ENCODE results near the gene SCART1.

SCART1 gene

GRCh38 chr10:133444342-133445267 is 9.1 kb upstream of the SCART1 start:
- no peak for DNase-seq (ENCODE audit: low read depth)
- in situ Hi-C loops (cut with HindIII; ENCODE audit: low sequenced_read_pairs): no loop called here
- no peak for TF ChIP-seq CTCF (IDR thresholded peaks at IDR 0.05; ENCODE audit: low read depth, low read length, missing control alignments)
- H3K4me3 ChIP-seq (ENCODE audit: low read depth, low read length): no peak overlapping the region

- in situ Hi-C loops (cut with HindIII; ENCODE audit: low sequenced_read_pairs): no loop called here
Observed at GRCh38 chr10:133445268-133445732, 8.4 kb upstream of the SCART1 start.

GRCh38 chr10:133445751-133446708 is 7.7 kb upstream of the SCART1 start:
- in situ Hi-C loops (cut with HindIII; ENCODE audit: low sequenced_read_pairs): no loop called here
- H3K4me3 ChIP-seq (ENCODE audit: low read depth, low read length): no peak overlapping the region
- no peak for DNase-seq (ENCODE audit: low read depth)
- no peak for TF ChIP-seq CTCF (IDR thresholded peaks at IDR 0.05; ENCODE audit: low read depth, low read length, missing control alignments)

More at GRCh38 chr10:133445268-133445732, 8.4 kb upstream of the SCART1 start:
- TF ChIP-seq CTCF (IDR thresholded peaks at IDR 0.05; ENCODE audit: low read depth, low read length, missing control alignments): no peak
- no peak overlapping the region for H3K4me3 ChIP-seq (ENCODE audit: low read depth, low read length)
- no peak for DNase-seq (ENCODE audit: low read depth)

- no peak for TF ChIP-seq CTCF (IDR thresholded peaks at IDR 0.05; ENCODE audit: low read depth, low read length, missing control alignments)
- H3K4me3 ChIP-seq (ENCODE audit: low read depth, low read length): no peak overlapping the region
- in situ Hi-C loops (cut with HindIII; ENCODE audit: low sequenced_read_pairs): no loop called here
- no peak for DNase-seq (ENCODE audit: low read depth)
Observed at GRCh38 chr10:133446979-133447378, 6.8 kb upstream of the SCART1 start.

GRCh38 chr10:133448120-133448519 is 5.6 kb upstream of the SCART1 start:
- in situ Hi-C loops (cut with HindIII; ENCODE audit: low sequenced_read_pairs): no loop called here
- TF ChIP-seq CTCF (IDR thresholded peaks at IDR 0.05; ENCODE audit: low read depth, low read length, missing control alignments): no peak
- DNase-seq (ENCODE audit: low read depth): no peak
- no peak overlapping the region for H3K4me3 ChIP-seq (ENCODE audit: low read depth, low read length)

GRCh38 chr10:133451346-133451745 is 2.4 kb upstream of the SCART1 start:
- no peak for TF ChIP-seq CTCF (IDR thresholded peaks at IDR 0.05; ENCODE audit: low read depth, low read length, missing control alignments)
- H3K4me3 ChIP-seq (ENCODE audit: low read depth, low read length): no peak overlapping the region
- in situ Hi-C loops (cut with HindIII; ENCODE audit: low sequenced_read_pairs): no loop called here
- no peak for DNase-seq (ENCODE audit: low read depth)

All from astrocyte of the cerebellum (primary cell).